Body of pancreas (tissue), 4 donors: ENCODE data around the gene ASB12. TPM values are rescaled to one million over a fixed set of nuclear protein-coding genes. Genes with fewer than 3 reads are reported as not detected.
A peak's percentile ranks its signal among the peaks of the same experiment; 100 is the strongest.
"Not testable (repeated sequence)": the region's sequence is repeated elsewhere in the genome, so short reads cannot be mapped to it uniquely, and the experiment has no call there.

Experiments used
- ATAC-seq: fragments of 150-250 bp; one replicate; pipeline ENCODE4 v1.9.1; 2016
- DNase-seq, 4 donors: peaks; one replicate each; pipeline ENCODE4 v3.0.0-alpha.2; 2019
- H3K27ac ChIP-seq, 4 donors: fragments of 200-600 bp; sonication (generic); 1 replicate in 3 of 4; 2 replicates in 1 of 4; pipeline versions ENCODE4 v1.5.1 to v1.6.1; 2016 to 2019; ENCODE audit warnings: mild to moderate bottlenecking in 1 of 4, mixed read lengths in 1 of 4, moderate library complexity in 1 of 4
- H3K27me3 ChIP-seq, 2 donors: fragments of 200-600 bp; sonication (generic); one replicate each; pipeline ENCODE4 v1.6.0; 2016; ENCODE audit warnings: mild to moderate bottlenecking in 1 of 2
- H3K36me3 ChIP-seq, 2 donors: fragments of 200-600 bp; sonication (generic); replicated peaks in 1 of 2; 2 replicates each; pipeline ENCODE4 v1.5.1; 2016; ENCODE audit warnings: low read depth in 2 of 2; ENCODE audit not compliant: insufficient read depth in 1 of 2
- H3K4me1 ChIP-seq: fragments of 200-600 bp; sonication (generic); one replicate; pipeline ENCODE4 v1.6.0; 2016
- H3K4me3 ChIP-seq, 2 donors: fragments of 200-600 bp; sonication (generic); 1 replicate in 1 of 2; 2 replicates in 1 of 2; pipeline ENCODE4 v1.5.1; 2016 to 2019
- H3K9me3 ChIP-seq, 3 donors: fragments of 200-600 bp; sonication (generic); 1 replicate in 2 of 3; 2 replicates in 1 of 3; pipeline ENCODE4 v1.5.1; 2016
- POLR2A ChIP-seq, 3 donors: fragments of 450-650 bp; IDR thresholded peaks; one replicate each; pipeline ENCODE4 v1.6.1; 2016; ENCODE audit warnings: antibody characterized with exemption in 3 of 3, mild to moderate bottlenecking in 2 of 3
- WGBS, 2 donors: methylation state at CpG; one replicate each; pipeline ENCODE4 v1.1.5; 2017; 5-methylcytosine and 5-hydroxymethylcytosine counted together
- intact Hi-C: fragments of 100-400 bp; cut with DNase I; formaldehyde crosslinking; loops from one replicate; pipeline ENCODE4 v1.15.1; 2023
- total RNA-seq, 2 donors: library from RNA; depleted of rRNA; stranded (reverse); fragments of >200 nt; gene quantifications; one replicate each; pipeline ENCODE4 v1.1.0, GENCODE V29; 2016
- TF ChIP-seq, protein P1 (sequence below), 7 experiments: fragments of 450-650 bp in 4 of 7; fragments of 200-600 bp in 3 of 7; sonication (generic) in 3 of 7; IDR thresholded peaks; one replicate each; pipeline ENCODE4 v1.5.1; 2016 to 2019; ENCODE audit warnings: antibody characterized with exemption in 7 of 7

The ASB12 gene
- total RNA-seq, 2 donors from 2014 or later = not detected

DNA sequence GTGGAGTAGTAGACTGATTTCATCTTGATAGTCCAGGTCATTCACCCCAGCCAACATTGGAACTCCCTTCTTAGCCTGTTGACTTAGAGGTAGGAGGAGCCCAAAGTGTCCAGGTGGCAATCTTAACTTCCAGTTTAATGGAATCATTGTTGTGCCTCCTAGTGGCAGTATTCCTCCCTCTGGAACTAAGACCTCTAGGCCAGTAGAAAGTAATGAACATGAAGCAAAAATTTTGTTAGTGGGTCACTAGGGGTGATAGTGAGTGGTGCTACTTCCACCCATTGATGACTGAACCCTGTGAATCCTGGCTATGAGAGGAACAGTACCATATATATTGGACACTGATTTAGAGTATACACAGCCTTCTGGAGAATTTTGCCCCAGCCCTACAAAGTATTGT lies 16.4 kb downstream of the ASB12 start:
- peak in 2 of 4 donors; percentile 11 to 17 for DNase-seq
- H3K36me3 ChIP-seq, ATAC-seq, H3K27ac ChIP-seq, H3K4me1 ChIP-seq, H3K4me3 ChIP-seq, H3K9me3 ChIP-seq, H3K27me3 ChIP-seq, intact Hi-C loops: not testable (repeated sequence)
- TF ChIP-seq, protein P1, sequence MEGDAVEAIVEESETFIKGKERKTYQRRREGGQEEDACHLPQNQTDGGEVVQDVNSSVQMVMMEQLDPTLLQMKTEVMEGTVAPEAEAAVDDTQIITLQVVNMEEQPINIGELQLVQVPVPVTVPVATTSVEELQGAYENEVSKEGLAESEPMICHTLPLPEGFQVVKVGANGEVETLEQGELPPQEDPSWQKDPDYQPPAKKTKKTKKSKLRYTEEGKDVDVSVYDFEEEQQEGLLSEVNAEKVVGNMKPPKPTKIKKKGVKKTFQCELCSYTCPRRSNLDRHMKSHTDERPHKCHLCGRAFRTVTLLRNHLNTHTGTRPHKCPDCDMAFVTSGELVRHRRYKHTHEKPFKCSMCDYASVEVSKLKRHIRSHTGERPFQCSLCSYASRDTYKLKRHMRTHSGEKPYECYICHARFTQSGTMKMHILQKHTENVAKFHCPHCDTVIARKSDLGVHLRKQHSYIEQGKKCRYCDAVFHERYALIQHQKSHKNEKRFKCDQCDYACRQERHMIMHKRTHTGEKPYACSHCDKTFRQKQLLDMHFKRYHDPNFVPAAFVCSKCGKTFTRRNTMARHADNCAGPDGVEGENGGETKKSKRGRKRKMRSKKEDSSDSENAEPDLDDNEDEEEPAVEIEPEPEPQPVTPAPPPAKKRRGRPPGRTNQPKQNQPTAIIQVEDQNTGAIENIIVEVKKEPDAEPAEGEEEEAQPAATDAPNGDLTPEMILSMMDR (IDR thresholded peaks at IDR 0.05) = peak in 4 of 7 experiments; percentile 18 to 54 (median 24)

DNA sequence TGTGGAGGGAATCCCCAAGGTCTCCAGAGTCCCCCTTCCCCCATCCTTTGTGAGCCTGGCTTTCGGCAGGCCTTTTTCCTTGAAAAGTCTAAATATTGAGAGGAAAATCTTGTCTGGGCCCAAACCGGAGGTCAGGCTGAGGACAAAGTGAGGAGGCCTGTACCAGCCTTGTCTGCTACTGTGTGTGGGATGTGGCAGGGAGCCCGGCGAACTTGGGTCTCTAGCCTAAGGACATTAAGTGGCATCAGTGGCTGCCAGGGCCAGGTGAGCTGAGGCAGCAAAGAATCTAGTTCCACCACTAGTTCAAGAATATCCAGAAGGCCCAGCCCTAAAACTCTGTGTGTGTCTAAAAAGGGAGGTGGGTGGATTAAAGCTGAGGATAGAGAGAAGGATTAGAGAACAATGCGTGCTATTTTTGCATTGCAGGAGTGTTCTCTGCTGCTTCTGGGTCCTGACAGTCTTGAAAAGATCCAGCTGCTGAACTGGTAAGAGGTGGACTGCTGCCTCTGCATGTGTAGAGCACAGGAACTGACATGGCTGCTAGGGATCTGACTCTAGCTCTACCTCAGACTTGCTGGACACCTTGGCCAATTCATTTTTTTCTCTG lies 23.7 kb downstream of the ASB12 start:
- WGBS, 2 donors = 6 to 16% methylated on average over 2 to 5 of the region's 5 CpGs
- Histone ChIP-seq H3K4me1 (peaks cover 31% of the 10 kb centered on the region), H3K27ac (peak overlapping the region; percentile 88 to 95 (median 92)), H3K36me3 (no peaks in the 10 kb centered on the region), H3K27me3 (no peaks in the 10 kb centered on the region), H3K9me3 (no peaks in the 10 kb centered on the region), H3K4me3 (peak overlapping the region in 1 of 2 donors; percentile 21)
- DNase-seq = peak in 3 of 4 donors; percentile 9 to 39 (median 23)
- TF ChIP-seq POLR2A (IDR thresholded peaks at IDR 0.05) = no peak
- TF ChIP-seq, protein P1 (IDR thresholded peaks at IDR 0.05) = no peak
- intact Hi-C loops = no loop called here
- no peak for ATAC-seq

DNA sequence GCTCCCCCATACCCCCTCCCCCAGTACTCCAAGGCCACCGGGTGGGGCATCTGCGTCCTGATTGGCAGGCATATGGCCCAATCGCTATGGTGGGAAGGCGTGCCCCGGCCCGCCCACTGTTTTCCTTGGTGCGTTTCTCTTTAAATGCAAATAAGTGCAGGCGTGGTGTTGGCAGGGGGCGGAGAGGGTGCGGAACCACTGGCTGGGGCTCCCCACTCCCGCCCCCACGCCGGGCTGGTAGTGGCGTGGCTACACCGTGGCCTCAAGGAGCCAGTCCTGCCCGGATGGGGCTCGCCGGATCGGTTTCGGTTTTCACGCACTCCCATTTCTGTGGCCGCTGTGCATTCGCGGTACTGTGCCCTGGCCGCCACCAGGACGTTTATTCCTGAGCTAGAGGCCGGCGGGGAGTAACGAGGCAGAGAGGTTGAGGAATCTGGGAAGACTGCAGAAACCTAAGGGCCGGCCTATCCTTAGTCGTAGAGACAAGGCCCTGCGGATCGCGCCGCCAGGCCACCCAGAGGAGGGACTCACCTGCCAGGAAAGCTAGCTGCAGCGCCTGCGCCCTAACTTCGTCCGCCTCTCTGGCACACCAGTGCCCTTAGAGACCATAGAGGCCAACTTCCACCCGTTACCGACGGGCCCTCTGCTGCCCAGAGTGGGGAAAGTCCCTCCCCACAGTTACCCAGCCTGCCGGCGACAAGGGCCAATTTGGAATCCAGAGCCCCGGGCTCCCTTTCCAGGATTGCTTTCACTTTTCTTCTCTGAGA lies 24.5 kb downstream of the ASB12 start:
- H3K4me1 ChIP-seq = peaks cover 34% of the 10 kb centered on the region
- H3K36me3 ChIP-seq = no peaks in the 10 kb centered on the region
- WGBS, 2 donors = 0 to 5% methylated on average over 4 to 44 of the region's 45 CpGs
- no peaks in the 10 kb centered on the region for H3K9me3 ChIP-seq
- H3K4me3 ChIP-seq = peak overlapping the region; percentile 36 to 37
- peak overlapping the region; percentile 88 to 95 (median 92) for H3K27ac ChIP-seq
- DNase-seq (peak; percentile 94 to 95 (median 94)), ATAC-seq (peak; percentile 88)
- no peaks in the 10 kb centered on the region for H3K27me3 ChIP-seq
- TF ChIP-seq, protein P1 (IDR thresholded peaks at IDR 0.05) = peak in 4 of 7 experiments; percentile 34 to 45 (median 36)
- TF ChIP-seq POLR2A (IDR thresholded peaks at IDR 0.05) = peak; percentile 79 to 96 (median 94)
- intact Hi-C loops = no loop called here

DNA sequence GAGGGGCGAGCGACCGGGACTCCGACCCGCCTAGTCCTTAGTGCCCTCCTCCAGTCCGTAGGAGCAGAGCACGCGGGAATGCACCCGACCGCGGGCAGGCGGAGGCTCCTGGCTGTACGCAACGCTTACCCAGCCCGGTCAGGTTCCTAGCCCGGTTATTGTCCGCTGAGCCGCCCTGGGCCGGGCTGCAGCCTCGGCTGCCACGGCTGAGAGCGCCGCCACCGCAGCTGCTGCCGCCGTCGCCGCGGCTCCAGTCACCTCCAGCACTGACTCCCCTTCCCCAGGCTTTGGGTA lies 25.0 kb downstream of the ASB12 start, which contains the start of gene AMER1:
AMER1 (minus strand) TSS at position 268 of the 294 bp plus-strand sequence. CDS start 12,422 bp downstream, outside the sequence.
- H3K4me3 ChIP-seq = peak within 1 kb of the TSS; percentile 36 to 37
- intact Hi-C loops = no loop called here
- no peaks in the 10 kb centered on the region for H3K9me3 ChIP-seq
- no peaks in the 10 kb centered on the region for H3K27me3 ChIP-seq
- no peaks in the 10 kb centered on the region for H3K36me3 ChIP-seq
- peak within 1 kb of the TSS; percentile 88 to 95 (median 92) for H3K27ac ChIP-seq
- ATAC-seq = peak; percentile 54
- peaks cover 34% of the 10 kb centered on the region for H3K4me1 ChIP-seq
- TF ChIP-seq, protein P1 (IDR thresholded peaks at IDR 0.05) = no peak
- no peak for TF ChIP-seq POLR2A (IDR thresholded peaks at IDR 0.05)
- DNase-seq = no peak
- 0% methylated on average over 10 of the region's 29 CpGs; no CpG with 5 or more reads in 1 of the 2 donors for WGBS, 2 donors
